ENCODE results near the gene CAMK4. TPM values are rescaled to one million over a fixed set of nuclear protein-coding genes. Genes with fewer than 3 reads are reported as not detected.

The CAMK4 gene
- polyA plus RNA-seq, 10 donors, result 2.6 to 8.3 (median 4.9) TPM

- no peak for DNase-seq
Observed at GRCh38 chr5:111532886-111533582, 308.9 kb downstream of the CAMK4 start.

- DNase-seq, result no peak
Observed at GRCh38 chr5:111535879-111536549, 311.8 kb downstream of the CAMK4 start.

GRCh38 chr5:111537141-111538024, 313.2 kb downstream of the CAMK4 start:
- DNase-seq, result peak; percentile 45 to 86 (median 56)

Other genes starting within 250 kb of the CAMK4 start
- 1 to 10 TPM in 1 of 10 donors, under 1 TPM in 9; 0.12 to 1.2 (median 0.51) TPM for gene TSLP, start 152.7 kb upstream of the CAMK4 start, polyA plus RNA-seq (ENCODE audit: insufficient read length in 10 of 10)
- gene WDR36, start 132.0 kb upstream of the CAMK4 start, polyA plus RNA-seq (ENCODE audit: insufficient read length in 10 of 10), result 10 to 100 TPM; 13.1 to 19.6 (median 18.2) TPM

Data from muscle of back (tissue), 11 donors.